GM19467 (cell line): ENCODE data around the gene AGAP1.
"Not testable (repeated sequence)": the region's sequence is repeated elsewhere in the genome, so short reads cannot be mapped to it uniquely, and the experiment has no call there.

ENCODE experiments used
- ATAC-seq: cut with Tn5 transposase; IDR thresholded peaks from one replicate; pipeline ENCODE4 v1.9.1; 2021; ENCODE audit warnings: mild to moderate bottlenecking, moderate library complexity; ENCODE audit not compliant: unreplicated experiment

Gene AGAP1

DNA sequence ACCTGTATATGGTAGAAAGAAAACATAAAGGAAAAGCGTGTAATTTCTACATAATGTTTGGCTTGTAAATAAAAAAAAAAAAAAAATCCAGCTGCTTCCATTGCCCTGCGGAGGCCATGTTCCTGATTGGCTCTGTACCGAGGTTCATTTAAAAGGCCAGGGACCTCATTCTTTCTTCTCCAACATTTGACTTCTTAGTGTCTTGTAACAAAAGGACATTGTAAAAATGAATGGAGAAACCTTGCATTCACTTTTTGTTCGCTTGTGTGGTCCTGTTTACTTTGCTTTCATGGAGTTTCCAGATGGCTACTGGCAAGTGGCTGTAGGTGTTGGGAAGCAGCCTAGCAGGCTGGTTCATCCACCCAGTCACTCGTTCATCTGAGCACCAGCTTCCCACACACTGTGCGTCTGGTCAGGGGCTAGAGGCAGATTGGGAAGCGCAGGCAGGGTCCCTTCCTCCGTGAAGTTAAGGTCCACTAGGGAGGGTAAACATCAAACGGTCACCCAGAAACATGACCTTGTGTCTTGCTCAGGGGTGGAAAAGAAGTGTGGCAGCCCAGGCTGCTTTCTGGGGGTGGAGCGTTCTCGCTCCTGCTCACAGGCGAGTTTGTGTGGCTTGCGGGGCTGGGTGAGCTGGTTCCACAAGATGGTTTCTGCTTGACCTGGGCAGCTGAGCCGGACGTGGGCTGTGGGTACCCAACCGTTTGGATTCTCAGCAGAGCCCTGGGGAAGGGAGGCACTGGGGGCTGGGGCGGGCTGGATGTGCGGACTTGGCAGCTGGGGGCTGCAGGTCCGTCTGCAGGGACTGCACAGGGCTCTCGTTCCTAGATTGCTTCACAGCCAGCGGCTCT is 260.7 kb downstream of the AGAP1 start:
- ATAC-seq = no peak

DNA sequence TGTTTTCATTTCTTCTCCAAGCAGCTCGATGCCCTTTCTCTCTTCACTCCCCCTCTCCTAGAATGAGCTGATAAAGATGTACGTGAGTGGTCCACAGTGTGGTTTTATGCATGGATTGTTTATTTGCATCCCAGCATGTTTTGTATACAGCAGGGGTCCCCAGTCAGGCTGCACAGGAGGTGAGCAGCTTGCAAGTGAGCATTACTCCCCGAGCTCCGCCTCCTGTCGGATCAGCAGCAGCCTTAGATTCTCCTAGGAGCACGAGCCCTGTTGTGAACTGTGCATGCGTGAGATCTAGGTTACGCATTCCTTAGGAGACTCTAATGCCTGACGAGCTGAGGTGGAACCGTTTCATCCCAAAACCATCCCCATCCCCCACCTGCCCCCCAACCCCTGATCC is 262.6 kb downstream of the AGAP1 start:
- no peak for ATAC-seq

GRCh38 chr2:235757212-235757611 is 263.4 kb downstream of the AGAP1 start:
- ATAC-seq = no peak

GRCh38 chr2:235757640-235758039 is 263.8 kb downstream of the AGAP1 start:
- ATAC-seq = no peak

GRCh38 chr2:235762832-235763598 is 269.2 kb downstream of the AGAP1 start:
- no peak for ATAC-seq

DNA sequence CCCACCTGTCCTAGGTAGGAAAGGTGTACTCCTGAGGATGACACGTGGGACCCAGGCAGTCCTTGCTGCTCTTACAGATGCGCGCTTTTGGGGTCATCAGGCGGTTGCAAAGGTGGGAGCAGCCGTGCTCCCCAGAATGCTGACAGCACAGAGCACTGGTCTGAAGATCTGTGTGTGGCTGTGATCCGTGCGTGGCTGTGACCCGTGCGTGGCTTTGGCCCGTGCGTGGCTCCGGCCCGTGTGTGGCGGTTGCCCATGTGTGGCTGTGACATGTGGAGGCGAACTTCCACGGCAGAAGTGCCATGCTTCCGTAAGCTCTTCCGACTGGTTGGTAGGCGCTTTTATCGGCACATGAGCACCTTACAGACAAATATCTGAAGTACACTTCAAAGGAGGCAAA is 270.0 kb downstream of the AGAP1 start:
- no peak for ATAC-seq

DNA sequence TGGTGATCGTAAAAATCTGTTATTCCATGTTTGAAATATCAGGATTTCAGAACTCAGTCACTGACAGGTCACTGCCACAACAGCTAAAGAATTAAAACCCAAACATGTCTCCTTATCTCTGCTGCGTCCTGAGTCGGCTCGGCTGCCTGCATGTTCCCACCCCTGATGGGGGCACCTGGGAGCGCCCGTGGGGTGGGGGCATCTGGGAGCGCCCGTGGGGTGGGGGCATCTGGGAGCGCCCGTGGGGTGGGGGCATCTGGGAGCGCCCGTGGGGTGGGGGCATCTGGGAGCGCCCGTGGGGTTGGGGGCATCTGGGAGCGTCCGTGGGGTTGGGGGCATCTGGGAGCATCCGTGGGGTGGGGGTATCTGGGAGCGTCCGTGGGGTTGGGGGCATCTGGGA is 270.6 kb downstream of the AGAP1 start:
- not testable (repeated sequence) for ATAC-seq

DNA sequence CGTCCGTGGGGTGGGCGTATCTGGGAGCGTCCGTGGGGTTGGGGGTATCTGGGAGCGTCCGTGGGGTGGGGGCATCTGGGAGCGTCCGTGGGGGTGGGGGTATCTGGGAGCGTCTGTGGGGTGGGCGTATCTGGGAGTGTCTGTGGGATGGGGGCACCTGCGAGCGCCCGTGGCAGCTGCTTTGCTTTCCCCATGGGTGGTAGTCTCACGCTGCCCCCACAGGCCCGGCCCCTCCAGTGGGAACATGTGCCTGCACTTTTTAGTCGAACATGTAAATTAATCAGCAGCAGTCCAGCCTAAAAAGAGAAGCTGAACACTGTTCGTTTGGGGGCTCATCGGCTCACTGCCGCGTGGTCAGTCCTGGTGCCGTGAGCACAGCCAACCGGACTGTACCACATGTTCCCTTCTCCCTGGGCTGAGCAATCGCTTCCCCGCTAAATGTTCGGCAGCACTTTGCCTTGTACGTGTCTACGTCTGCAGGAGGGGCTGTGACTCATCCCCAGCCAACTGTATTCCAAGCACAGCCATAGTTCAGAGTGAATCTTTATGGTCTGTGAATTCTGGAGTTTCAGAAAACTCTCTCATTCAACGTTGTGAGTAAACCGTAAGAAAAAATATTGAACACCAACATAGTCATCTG is 271.5 kb downstream of the AGAP1 start:
- no peak for ATAC-seq

DNA sequence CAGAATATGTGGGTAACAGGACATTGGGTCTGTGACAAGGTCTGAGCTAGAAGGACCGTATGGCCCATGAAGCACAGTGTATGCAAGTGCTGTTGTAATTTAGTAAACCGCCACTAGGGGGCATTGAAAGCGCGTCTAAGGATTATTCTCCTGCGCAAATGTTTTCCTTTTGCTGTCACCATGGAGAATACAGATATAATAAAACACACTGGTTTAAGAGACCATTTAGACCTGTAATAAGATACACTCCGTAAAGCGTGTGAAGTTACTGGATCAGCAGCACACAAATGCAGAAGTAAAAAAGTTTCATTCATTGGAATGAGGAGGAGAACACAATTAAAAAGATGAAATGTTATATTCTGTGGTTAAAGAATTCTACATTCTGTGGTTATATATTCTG is 272.4 kb downstream of the AGAP1 start:
- peak; percentile 80 for ATAC-seq

DNA sequence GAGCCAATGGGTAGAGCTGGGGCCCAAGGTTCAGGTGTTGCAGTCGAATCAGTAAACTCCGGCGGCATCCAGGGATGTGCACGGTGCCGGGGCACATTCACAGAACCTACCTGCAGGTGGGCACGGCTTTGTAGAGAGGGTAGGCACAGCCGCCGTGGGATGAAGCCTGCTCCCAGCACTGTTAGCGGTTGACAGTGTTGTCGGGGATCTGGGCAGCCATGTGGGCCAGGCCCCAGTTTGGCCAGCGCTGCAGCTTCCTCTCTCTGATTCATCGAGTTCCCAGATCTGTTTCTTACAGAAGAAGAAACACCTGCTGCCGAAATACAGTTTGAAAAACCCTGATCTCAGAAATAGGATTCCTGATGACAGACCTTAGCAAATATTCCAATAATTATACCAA is 274.8 kb downstream of the AGAP1 start:
- ATAC-seq = no peak

DNA sequence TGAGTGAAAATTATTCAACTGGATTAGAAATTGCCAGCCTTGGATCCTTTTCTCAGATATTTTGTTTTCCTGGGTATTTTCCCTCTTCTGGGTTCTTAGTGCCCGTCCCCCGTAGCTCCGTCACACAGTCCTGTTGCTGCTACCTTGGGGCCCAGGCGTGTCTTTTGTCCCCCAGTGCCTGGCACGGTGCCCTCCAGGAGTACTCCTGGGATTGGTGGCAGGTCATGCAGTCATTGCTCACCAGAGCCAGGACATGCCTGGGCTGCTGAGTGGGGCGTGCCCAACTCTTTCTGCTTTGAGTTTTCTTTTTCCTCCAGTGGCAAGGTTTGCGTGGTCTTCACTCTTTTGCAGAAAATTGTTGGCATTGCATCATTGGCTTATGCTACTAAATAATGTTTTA is 275.2 kb downstream of the AGAP1 start:
- no peak for ATAC-seq

DNA sequence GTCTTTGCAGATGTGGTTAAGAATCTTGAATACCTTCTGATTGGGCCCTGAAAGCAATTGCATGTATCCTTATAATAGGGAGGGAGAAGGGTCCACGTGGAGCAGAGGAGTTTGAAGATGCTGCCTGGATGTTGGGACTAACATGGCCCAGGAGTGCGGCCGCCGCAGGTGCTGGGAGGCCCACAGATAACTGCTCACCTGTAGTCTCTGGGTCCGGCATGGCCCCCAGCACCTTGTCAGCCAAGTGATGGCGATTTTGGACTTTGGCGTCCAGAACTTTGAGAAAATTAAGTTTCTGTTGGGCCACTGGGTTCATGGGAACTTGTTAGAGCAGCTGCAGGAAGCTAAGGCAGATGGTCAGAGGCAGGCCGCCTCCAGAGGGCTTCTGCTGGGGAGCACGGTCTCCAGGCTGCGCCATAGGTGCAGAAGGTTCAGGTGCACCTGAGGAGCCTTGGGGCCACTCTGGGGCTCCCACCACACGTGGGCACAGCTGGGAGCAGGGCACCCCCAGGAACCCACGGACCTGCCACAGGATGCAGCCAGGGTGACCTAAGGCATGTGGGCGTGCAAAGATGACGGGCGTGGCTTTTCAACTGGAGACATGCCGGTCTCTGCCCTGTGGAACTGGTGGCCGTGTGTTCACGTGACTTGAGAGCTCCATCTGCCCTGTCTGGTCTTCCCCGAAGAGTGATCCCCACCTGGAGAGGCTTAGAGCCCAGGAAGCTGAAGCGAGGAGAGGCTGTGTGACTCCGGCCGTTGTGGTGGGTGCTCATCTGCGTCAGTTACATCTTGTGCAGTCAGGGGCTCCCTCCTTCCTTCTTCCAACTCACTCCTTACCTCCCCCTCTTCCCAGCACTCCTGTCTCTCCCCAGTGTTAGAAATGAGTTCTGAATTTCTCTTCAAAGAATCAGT is 277.3 kb downstream of the AGAP1 start:
- no peak for ATAC-seq

GRCh38 chr2:235773188-235773928 is 279.5 kb downstream of the AGAP1 start:
- ATAC-seq = no peak

DNA sequence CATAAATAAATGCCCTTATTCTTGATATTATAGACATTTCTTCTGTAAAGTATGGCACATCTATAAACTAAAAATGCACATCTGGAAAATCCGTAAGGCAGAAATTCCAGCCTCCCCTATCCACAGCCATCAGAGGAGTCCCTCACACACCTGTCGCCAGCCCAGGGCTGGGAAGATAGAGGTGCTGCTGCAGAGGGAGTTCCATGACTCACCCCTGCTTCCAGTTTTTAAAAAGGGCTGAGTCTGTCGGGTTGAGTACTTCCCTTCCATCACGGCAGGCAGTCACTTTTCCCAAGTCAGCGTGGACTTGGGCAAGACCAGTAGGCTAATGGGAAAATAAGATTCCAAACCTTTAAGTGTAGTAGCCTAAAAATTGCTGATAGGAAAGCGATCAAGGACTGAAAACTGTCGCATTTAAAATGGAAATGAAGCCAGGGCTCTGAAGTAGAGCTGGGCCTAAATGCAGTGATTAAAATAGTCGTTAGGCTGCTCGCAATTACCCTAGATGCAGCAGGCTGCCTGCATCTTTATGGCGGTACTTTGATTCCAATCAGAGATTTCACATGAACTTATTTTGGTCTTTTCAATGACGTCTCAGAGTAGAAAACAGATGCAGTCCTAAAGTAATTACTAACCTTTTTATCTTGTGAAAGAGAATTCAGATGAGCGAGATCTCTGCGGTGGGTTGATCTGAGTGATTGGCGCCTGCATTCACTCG is 280.5 kb downstream of the AGAP1 start:
- no peak for ATAC-seq

DNA sequence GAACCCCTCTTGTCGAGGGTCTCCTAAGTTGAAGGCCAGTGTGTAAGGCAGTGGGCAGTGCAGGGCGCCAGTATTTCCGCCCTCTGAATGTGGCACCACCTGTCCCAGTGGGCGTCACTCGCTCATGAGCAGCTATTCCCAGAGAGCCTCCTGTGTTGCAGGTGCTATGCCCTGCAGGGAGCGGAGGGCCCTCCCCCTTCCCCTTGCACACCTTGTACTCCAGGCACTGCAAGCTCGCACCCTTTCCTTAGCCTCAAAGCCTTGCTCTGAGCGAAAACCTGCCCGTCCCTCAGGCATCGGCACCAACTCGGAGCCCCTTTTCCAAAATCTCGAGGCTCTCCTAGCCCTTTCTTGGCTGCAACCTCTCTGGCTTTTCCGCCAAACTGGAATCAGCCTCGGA is 282.7 kb downstream of the AGAP1 start:
- ATAC-seq = no peak

DNA sequence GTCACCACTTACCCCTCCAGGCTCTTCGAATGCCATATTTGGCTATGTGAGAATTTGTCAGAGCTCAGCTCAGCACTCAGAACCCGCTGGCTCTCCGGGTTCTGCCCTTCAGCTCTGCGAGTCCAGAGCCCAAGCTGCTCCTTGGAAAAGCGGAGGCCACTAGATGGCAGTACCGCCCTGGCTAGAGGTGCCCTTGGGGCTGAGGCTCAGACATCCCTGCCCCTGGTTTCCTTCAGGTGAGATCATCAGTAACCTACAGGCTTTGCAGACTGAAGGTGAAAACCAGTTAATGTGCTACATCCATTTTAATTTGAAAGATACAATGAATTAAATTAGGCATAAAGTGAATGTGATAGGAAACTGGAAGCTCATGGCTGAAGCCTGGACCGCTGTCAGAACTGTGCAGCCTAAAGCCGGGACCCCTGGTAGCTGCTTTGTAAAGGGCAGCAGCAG is 285.6 kb downstream of the AGAP1 start:
- no peak for ATAC-seq

DNA sequence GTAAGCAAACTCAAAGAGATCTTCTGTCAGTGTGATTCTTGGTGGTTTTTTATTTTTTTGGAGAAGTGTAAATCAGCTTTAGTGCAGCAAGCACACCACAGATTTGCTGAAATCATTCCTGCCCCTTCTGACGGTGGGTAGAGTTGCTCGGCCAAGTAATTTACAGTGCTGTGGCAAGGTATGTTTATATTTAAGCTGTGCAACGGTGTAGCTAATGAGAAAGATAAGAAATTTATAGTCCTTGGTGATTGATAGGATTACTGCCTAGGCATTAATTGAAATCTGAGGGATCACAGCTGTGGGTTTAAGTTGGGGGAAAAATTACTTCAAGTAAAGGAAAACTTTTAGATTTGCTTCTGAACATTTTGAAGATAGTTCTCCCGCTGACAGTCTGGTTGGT is 286.6 kb downstream of the AGAP1 start:
- ATAC-seq = no peak

DNA sequence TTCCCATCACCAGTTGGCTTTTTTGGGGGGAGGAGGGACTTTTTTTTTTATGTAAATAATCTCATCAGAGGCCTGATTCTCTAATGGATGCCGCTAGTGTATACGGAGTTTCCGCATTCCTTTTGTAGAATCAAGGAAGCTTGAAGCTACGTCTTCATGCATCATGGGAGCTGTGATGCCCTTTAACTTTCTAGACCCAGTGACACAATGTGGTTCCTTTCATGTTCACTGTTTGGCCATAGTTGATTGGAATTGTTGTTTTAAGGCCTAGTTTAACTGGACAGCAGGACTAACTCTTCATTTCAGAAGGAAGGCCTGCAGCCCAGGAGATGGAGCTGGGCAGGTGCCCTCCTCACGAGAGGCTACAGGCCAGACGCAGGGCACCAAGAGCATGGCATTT is 287.9 kb downstream of the AGAP1 start:
- no peak for ATAC-seq

- ATAC-seq = no peak
Measured at GRCh38 chr2:235784788-235785187, 290.9 kb downstream of the AGAP1 start.
